H1 (cell line): ENCODE data around the gene PTPN22. TPM values are rescaled to one million over a fixed set of nuclear protein-coding genes. Genes with fewer than 3 reads are reported as not detected.

Source experiments
- CTCF ChIA-PET: fragments of 300-600 bp; sonication (Branson Sonifier 250); formaldehyde crosslinking; loops from one replicate; lab custom pipeline; 2021; ENCODE audit not compliant: partially characterized antibody; lab: Charles Lee
- POLR2A ChIA-PET: fragments of 300-600 bp; sonication (Branson Sonifier 250); formaldehyde crosslinking; loops from one replicate; lab custom pipeline; 2021; ENCODE audit warnings: inconsistent platforms; ENCODE audit not compliant: partially characterized antibody; lab: Charles Lee
- DNase-seq, 2 experiments: peaks; one replicate each; pipeline versions ENCODE4 v3.0.0 to v3.0.0-alpha.2; 2010 to 2022; ENCODE audit warnings: low spot score in 2 of 2, low read depth in 1 of 2, mixed read lengths in 1 of 2
- FAIRE-seq: peaks from 2 replicates; lab custom pipeline; 2011; peaks lifted over from hg19 to GRCh38; lab: Jason Lieb, UNC
- H2AFZ ChIP-seq: 2 replicates; pipeline ENCODE4 v1.8.1; 2012; ENCODE audit warnings: low read length, inconsistent platforms
- H2AK5ac ChIP-seq: 2 replicates; pipeline ENCODE4 v1.6.1; 2013; ENCODE audit warnings: low read depth, low read length
- H2BK120ac ChIP-seq: replicated peaks from 2 replicates; pipeline ENCODE3; 2013; ENCODE audit warnings: low read depth, low read length, inconsistent platforms
- H2BK12ac ChIP-seq: 2 replicates; pipeline ENCODE4 v1.6.1; 2013; ENCODE audit warnings: low read depth, low read length
- H2BK15ac ChIP-seq: 2 replicates; pipeline ENCODE4 v1.6.1; 2013; ENCODE audit warnings: low read length
- H2BK20ac ChIP-seq: 2 replicates; pipeline ENCODE4 v1.6.1; 2013; ENCODE audit warnings: low read length
- H2BK5ac ChIP-seq: 2 replicates; pipeline ENCODE4 v1.6.1; 2013; ENCODE audit warnings: low read depth, low read length
- H3K14ac ChIP-seq: 2 replicates; pipeline ENCODE4 v1.6.1; 2013; ENCODE audit warnings: inconsistent platforms; ENCODE audit not compliant: insufficient read length
- H3K18ac ChIP-seq: 2 replicates; pipeline ENCODE4 v1.6.1; 2013; ENCODE audit warnings: low read length; ENCODE audit errors: extremely low read depth
- H3K23ac ChIP-seq: 2 replicates; pipeline ENCODE4 v1.6.1; 2013; ENCODE audit warnings: inconsistent platforms; ENCODE audit not compliant: insufficient read length
- H3K23me2 ChIP-seq: 2 replicates; pipeline ENCODE4 v1.6.1; 2013; ENCODE audit warnings: low read depth, low read length
- H3K27ac ChIP-seq: 2 replicates; pipeline ENCODE4 v1.6.1; 2011; ENCODE audit warnings: low read depth, low read length, inconsistent platforms
- H3K27me3 ChIP-seq, 4 experiments: replicated peaks in 1 of 4; 1 replicate in 1 of 4; 2 replicates in 3 of 4; pipeline versions ENCODE4 v1.6.1 to v1.8.1; 2011 to 2013; ENCODE audit warnings: low read length in 3 of 4, mild to moderate bottlenecking in 3 of 4, inconsistent platforms in 2 of 4, mixed read lengths in 2 of 4, moderate library complexity in 1 of 4; ENCODE audit not compliant: control insufficient read depth in 3 of 4, insufficient read depth in 3 of 4; ENCODE audit errors: extremely low read depth in 1 of 4
- H3K36me3 ChIP-seq, 4 experiments: 2 replicates each; pipeline versions ENCODE4 v1.6.1 to v1.8.1; 2011 to 2013; ENCODE audit warnings: mild to moderate bottlenecking in 4 of 4, low read length in 3 of 4, moderate library complexity in 2 of 4, control low read depth in 1 of 4, inconsistent platforms in 1 of 4; ENCODE audit not compliant: insufficient read depth in 4 of 4, control insufficient read depth in 2 of 4
- H3K4ac ChIP-seq: replicated peaks from 2 replicates; pipeline ENCODE3; 2013; ENCODE audit warnings: low read length, low read depth, mixed read lengths, inconsistent platforms; ENCODE audit not compliant: insufficient read length
- H3K4me1 ChIP-seq, 4 experiments: replicated peaks in 1 of 4; 1 replicate in 1 of 4; 2 replicates in 3 of 4; pipeline versions ENCODE4 v1.6.1 to v1.8.1; 2011 to 2013; ENCODE audit warnings: low read length in 3 of 4, inconsistent platforms in 2 of 4, mixed read lengths in 1 of 4; ENCODE audit not compliant: insufficient read depth in 4 of 4, control insufficient read depth in 3 of 4
- H3K4me2 ChIP-seq, 2 experiments: 2 replicates each; pipeline versions ENCODE4 v1.6.1 to v1.8.1; 2011 to 2013; ENCODE audit warnings: low read depth in 2 of 2, low read length in 2 of 2, control low read depth in 1 of 2, inconsistent platforms in 1 of 2, mild to moderate bottlenecking in 1 of 2; ENCODE audit not compliant: insufficient read depth in 1 of 2
- H3K4me3 ChIP-seq, 4 experiments: fragments of 200-600, 300-600 bp in 1 of 4; sonication (generic), shearing (Covaris generic), sonication (Bioruptor Twin) in 1 of 4; 2 replicates each; pipeline versions ENCODE4 v1.5.1 to v1.8.1; 2011 to 2016; ENCODE audit warnings: low read length in 4 of 4, low read depth in 3 of 4, control low read depth in 2 of 4, inconsistent platforms in 2 of 4, mild to moderate bottlenecking in 2 of 4, mixed read lengths in 1 of 4, moderate library complexity in 1 of 4; ENCODE audit not compliant: insufficient read depth in 2 of 4; ENCODE audit errors: extremely low read depth in 1 of 4
- H3K56ac ChIP-seq: replicated peaks from 2 replicates; pipeline ENCODE3; 2013; ENCODE audit warnings: low read depth, mild to moderate bottlenecking, mixed read lengths, low read length, inconsistent platforms; ENCODE audit not compliant: insufficient read length
- H3K79me1 ChIP-seq: 2 replicates; pipeline ENCODE4 v1.6.1; 2013; ENCODE audit warnings: low read depth, low read length, control low read depth
- H3K79me2 ChIP-seq, 2 experiments: 2 replicates each; pipeline versions ENCODE4 v1.6.1 to v1.8.1; 2012 to 2013; ENCODE audit warnings: low read length in 2 of 2, mild to moderate bottlenecking in 2 of 2, inconsistent platforms in 1 of 2; ENCODE audit not compliant: insufficient read depth in 2 of 2, control insufficient read depth in 1 of 2
- H3K9ac ChIP-seq, 4 experiments: replicated peaks in 1 of 4; 1 replicate in 1 of 4; 2 replicates in 3 of 4; pipeline versions ENCODE4 v1.6.1 to v1.8.1; 2011 to 2013; ENCODE audit warnings: low read depth in 3 of 4, low read length in 3 of 4, control low read depth in 2 of 4, mild to moderate bottlenecking in 2 of 4, moderate library complexity in 2 of 4, inconsistent platforms in 1 of 4; ENCODE audit errors: extremely low read depth in 1 of 4
- H3K9me3 ChIP-seq, 2 experiments: 2 replicates each; pipeline versions ENCODE4 v1.6.1 to v1.8.1; 2012 to 2013; ENCODE audit warnings: mild to moderate bottlenecking in 2 of 2, moderate library complexity in 2 of 2, control low read depth in 1 of 2, inconsistent platforms in 1 of 2, low read depth in 1 of 2, low read length in 1 of 2, mixed read lengths in 1 of 2; ENCODE audit not compliant: insufficient read depth in 2 of 2
- H4K20me1 ChIP-seq, 2 experiments: replicated peaks in 1 of 2; 2 replicates each; pipeline versions ENCODE3 to v1.8.1; 2011 to 2013; ENCODE audit warnings: inconsistent platforms in 2 of 2, low read length in 2 of 2, mild to moderate bottlenecking in 1 of 2; ENCODE audit not compliant: insufficient read depth in 2 of 2, control insufficient read depth in 1 of 2
- H4K5ac ChIP-seq: 2 replicates; pipeline ENCODE4 v1.6.1; 2013; ENCODE audit warnings: low read length, low read depth, mixed read lengths, inconsistent platforms; ENCODE audit not compliant: insufficient read length
- H4K8ac ChIP-seq: 2 replicates; pipeline ENCODE4 v1.8.0; 2013; ENCODE audit warnings: mild to moderate bottlenecking, moderate library complexity, low read length, inconsistent platforms; ENCODE audit not compliant: insufficient read depth; ENCODE audit errors: extremely low read depth
- H4K91ac ChIP-seq: replicated peaks from 2 replicates; pipeline ENCODE3; 2013; ENCODE audit warnings: low read length, mixed read lengths, inconsistent platforms; ENCODE audit not compliant: insufficient read length
- CTCF ChIP-seq, 3 experiments: IDR thresholded peaks; 1 replicate in 2 of 3; 2 replicates in 1 of 3; pipeline versions ENCODE4 v1.5.1 to v1.6.1; 2011; ENCODE audit warnings: low read length in 3 of 3, mild to moderate bottlenecking in 3 of 3, inconsistent platforms in 2 of 3, low read depth in 1 of 3, moderate library complexity in 1 of 3; ENCODE audit not compliant: insufficient read depth in 1 of 3; ENCODE audit errors: control extremely low read depth in 1 of 3
- SUZ12 ChIP-seq: fragments of 200-600 bp; sonication (generic); IDR thresholded peaks from 2 replicates; pipeline ENCODE4 v1.6.1; 2012; ENCODE audit warnings: mild to moderate bottlenecking, inconsistent platforms, low read length, moderate library complexity, mixed read lengths
- WGBS, 2 experiments: shearing (Covaris generic) in 1 of 2; methylation state at CpG; one replicate each; pipeline versions ENCODE4 v1.1.6 to v1.1.7; 2013 to 2015; ENCODE audit warnings: low lambda C conversion rate in 2 of 2, mixed read lengths in 2 of 2, inconsistent platforms in 1 of 2, low coverage in 1 of 2, missing lambda C conversion rate in 1 of 2; ENCODE audit not compliant: insufficient replicate concordance in 2 of 2, insufficient coverage in 1 of 2, insufficient read length in 1 of 2; ENCODE audit errors: extremely low coverage in 1 of 2, missing lambda C conversion rate in 1 of 2; 5-methylcytosine and 5-hydroxymethylcytosine counted together
- polyA plus RNA-seq, 7 experiments: library from polyadenylated mRNA; depleted of rRNA in 3 of 7; stranded (reverse) in 5 of 7; unstranded in 2 of 7; fragments of >200 nt in 5 of 7; fragments of 200-250 nt in 2 of 7; gene quantifications; 1 replicate in 5 of 7; 2 replicates in 1 of 7; 4 replicates in 1 of 7; pipeline versions ENCODE4 v1.2.1 to v1.2.3, GENCODE V29; 2011 to 2013; ENCODE audit warnings: missing spikeins in 2 of 7, mixed read lengths in 2 of 7
- total RNA-seq: library from RNA; stranded (reverse); fragmentation: NEBNext Ultra II Directional; extraction: Animal tissue kit (Norgen Biotek cat#: 25700); gene quantifications from 2 replicates; pipeline ENCODE4 v1.2.1, GENCODE V29; 2021

PTPN22 gene
- total and polyA plus RNA-seq, 2 of the 8 experiments (the other 6 are each of a cell fraction or from before 2014, with no cell fraction given): not detected

GRCh38 chr1:113792471-113792870 lies 79.0 kb downstream of the PTPN22 start:
- H2BK12ac ChIP-seq: no peak overlapping the region
- no peak overlapping the region for H2AK5ac ChIP-seq
- no peak overlapping the region for H4K8ac ChIP-seq
- H3K27me3 ChIP-seq: no peaks in the 10 kb centered on the region
- FAIRE-seq: no peak
- no peak for DNase-seq
- H4K91ac ChIP-seq: no peak overlapping the region
- no peak overlapping the region for H3K4me3 ChIP-seq
- ChIA-PET CTCF (no interaction called here), POLR2A (interaction anchor here (0.8 kb wide), 1 partner anchor 20 kb away, joined by 5 read pairs; the partner anchor contains the start of gene RSBN1)
- no peaks in the 10 kb centered on the region for H3K9me3 ChIP-seq
- H3K23me2 ChIP-seq: no peaks in the 10 kb centered on the region
- H3K4ac ChIP-seq: no peak overlapping the region
- no peak overlapping the region for H4K5ac ChIP-seq
- H3K9ac ChIP-seq: no peak overlapping the region
- H3K56ac ChIP-seq: no peak overlapping the region
- H3K79me2 ChIP-seq: peaks cover 0 to 12% of the 10 kb centered on the region in 2 experiments; a peak in 1 of 4 replicates
- no peak overlapping the region for H2AFZ ChIP-seq
- no peak overlapping the region for H2BK15ac ChIP-seq
- no peak overlapping the region for H3K4me2 ChIP-seq
- 86% methylated on average over 5 of the region's 5 CpGs; no CpG with 5 or more reads in 1 of the 2 experiments for WGBS, 2 experiments
- no peak overlapping the region for H2BK5ac ChIP-seq
- H3K79me1 ChIP-seq: no peaks in the 10 kb centered on the region
- no peak overlapping the region for H2BK20ac ChIP-seq
- H3K23ac ChIP-seq: no peak overlapping the region
- no peak overlapping the region for H3K18ac ChIP-seq
- no peak overlapping the region for H2BK120ac ChIP-seq
- H3K36me3 ChIP-seq: peaks cover 0 to 11% (median 4%) of the 10 kb centered on the region in 4 experiments; a peak in 4 of 8 replicates
- no peak overlapping the region for H3K27ac ChIP-seq
- H3K4me1 ChIP-seq: no peaks in the 10 kb centered on the region
- no peak overlapping the region for H3K14ac ChIP-seq
- peaks cover 2 to 9% of the 10 kb centered on the region in 2 experiments for H4K20me1 ChIP-seq
- no peak for TF ChIP-seq CTCF (IDR thresholded peaks at IDR 0.05; ENCODE audit: control extremely low read depth in 1 of 3, insufficient read depth in 1 of 3, low read depth in 1 of 3, low read length in 3 of 3)
- TF ChIP-seq SUZ12: no peak
